Endothelial cell of umbilical vein (primary cell): ENCODE results near the gene ATG7. TPM values are rescaled to one million over a fixed set of nuclear protein-coding genes. Genes with fewer than 3 reads are reported as not detected.

Experiments
- BruUV-seq: library from RNA; stranded (reverse); fragments of 400-500 nt; replicated peaks from 2 replicates; lab custom pipeline; 2021; lab: Mats Ljungman, UMichigan
- CTCF ChIA-PET: fragments of 300-600, 350-600 bp; sonication (Branson Sonifier 250); formaldehyde crosslinking; loops from one replicate; lab custom pipeline; 2021; ENCODE audit warnings: antibody characterized with exemption, inconsistent platforms; lab: Charles Lee
- POLR2A ChIA-PET: fragments of 300-600, 350-600 bp; sonication (Branson Sonifier 250); formaldehyde crosslinking; loops from one replicate; lab custom pipeline; 2021; ENCODE audit warnings: antibody characterized with exemption, inconsistent platforms; lab: Charles Lee
- DNase-seq: peaks from one replicate; pipeline ENCODE4 v3.0.0-alpha.2; 2011; ENCODE audit warnings: low read depth, low spot score
- FAIRE-seq: peaks from 2 replicates; lab custom pipeline; 2011; peaks lifted over from hg19 to GRCh38; lab: Jason Lieb, UNC
- H2AFZ ChIP-seq: 2 replicates; pipeline ENCODE4 v1.6.0; 2012; ENCODE audit warnings: low read depth, low read length, control low read depth, inconsistent platforms
- H3K27ac ChIP-seq: 2 replicates; pipeline ENCODE4 v1.5.1; 2011; ENCODE audit warnings: low read depth, mild to moderate bottlenecking, control low read depth, low read length, moderate library complexity; ENCODE audit not compliant: insufficient read depth
- H3K27me3 ChIP-seq, 2 experiments: 2 replicates each; pipeline versions ENCODE4 v1.6.0 to v1.6.1; 2011; ENCODE audit warnings: low read length in 2 of 2, mixed read lengths in 1 of 2; ENCODE audit not compliant: control insufficient read depth in 2 of 2, insufficient read depth in 2 of 2
- H3K36me3 ChIP-seq, 2 experiments: 2 replicates in 1 of 2; 3 replicates in 1 of 2; pipeline ENCODE4 v1.5.1; 2011; ENCODE audit warnings: low read length in 2 of 2, mild to moderate bottlenecking in 1 of 2, moderate library complexity in 1 of 2; ENCODE audit not compliant: control insufficient read depth in 2 of 2, insufficient read depth in 2 of 2; ENCODE audit errors: extremely low read depth in 1 of 2
- H3K4me1 ChIP-seq: 3 replicates; pipeline ENCODE4 v1.5.1; 2011; ENCODE audit warnings: mild to moderate bottlenecking, low read length; ENCODE audit not compliant: control insufficient read depth, insufficient read depth; ENCODE audit errors: extremely low read depth
- H3K4me2 ChIP-seq: 2 replicates; pipeline ENCODE4 v1.6.1; 2011; ENCODE audit warnings: low read length, control low read depth, mixed read lengths; ENCODE audit not compliant: insufficient read depth
- H3K4me3 ChIP-seq, 3 experiments: fragments of 200-600 bp in 1 of 3; sonication (generic), shearing (Covaris generic) in 1 of 3; replicated peaks in 1 of 3; 2 replicates each; pipeline ENCODE4 v1.5.1; 2011 to 2016; ENCODE audit warnings: control low read depth in 3 of 3, low read length in 3 of 3, mild to moderate bottlenecking in 2 of 3, inconsistent platforms in 1 of 3, low read depth in 1 of 3, moderate library complexity in 1 of 3; ENCODE audit not compliant: insufficient read depth in 1 of 3
- H3K79me2 ChIP-seq: 2 replicates; pipeline ENCODE4 v1.6.0; 2012; ENCODE audit warnings: low read length, inconsistent platforms; ENCODE audit not compliant: control insufficient read depth, insufficient read depth
- H3K9ac ChIP-seq: replicated peaks from 2 replicates; pipeline ENCODE3; 2011; ENCODE audit warnings: low read length, control low read depth; ENCODE audit not compliant: insufficient read depth; ENCODE audit errors: extremely low read depth
- H3K9me1 ChIP-seq: replicated peaks from 3 replicates; pipeline ENCODE4 v1.6.0; 2011; ENCODE audit warnings: mild to moderate bottlenecking, low read length; ENCODE audit not compliant: control insufficient read depth, insufficient read depth; ENCODE audit errors: extremely low read depth
- H3K9me3 ChIP-seq: replicated peaks from 2 replicates; pipeline ENCODE4 v1.5.1; 2012; ENCODE audit warnings: low read length, inconsistent platforms; ENCODE audit not compliant: control insufficient read depth, insufficient read depth
- H4K20me1 ChIP-seq: replicated peaks from 2 replicates; pipeline ENCODE3; 2011; ENCODE audit warnings: mild to moderate bottlenecking, low read length; ENCODE audit not compliant: control insufficient read depth, insufficient read depth; ENCODE audit errors: extremely low read depth
- CTCF ChIP-seq, 2 donors: IDR thresholded peaks; 1 replicate in 1 of 2; 2 replicates in 1 of 2; pipeline ENCODE4 v1.5.1; 2011; ENCODE audit warnings: low read length in 2 of 2, mild to moderate bottlenecking in 2 of 2, moderate library complexity in 2 of 2, control low read depth in 1 of 2, inconsistent platforms in 1 of 2, low read depth in 1 of 2; ENCODE audit not compliant: insufficient read depth in 1 of 2; ENCODE audit errors: extremely low read depth in 1 of 2
- EZH2 ChIP-seq: IDR thresholded peaks from 2 replicates; pipeline ENCODE4 v1.6.1; 2012; ENCODE audit warnings: borderline replicate concordance, low read depth, mild to moderate bottlenecking, moderate library complexity, low read length, inconsistent platforms; ENCODE audit not compliant: severe bottlenecking
- FOS ChIP-seq: IDR thresholded peaks from 2 replicates; pipeline ENCODE4 v1.6.1; 2011; ENCODE audit warnings: mild to moderate bottlenecking, low read length, moderate library complexity, borderline replicate concordance; ENCODE audit not compliant: insufficient read depth
- GATA2 ChIP-seq: IDR thresholded peaks from 2 replicates; pipeline ENCODE4 v1.7.0; 2011; ENCODE audit warnings: low read depth, mild to moderate bottlenecking, moderate library complexity, mixed read lengths, low read length; ENCODE audit not compliant: insufficient read length, insufficient read depth
- JUN ChIP-seq: IDR thresholded peaks from 2 replicates; pipeline ENCODE4 v1.6.1; 2011; ENCODE audit warnings: borderline replicate concordance, low read depth; ENCODE audit not compliant: insufficient read length, insufficient read depth
- MAX ChIP-seq: IDR thresholded peaks from 2 replicates; pipeline ENCODE4 v1.6.1; 2011; ENCODE audit not compliant: insufficient read depth, insufficient read length
- MYC ChIP-seq: IDR thresholded peaks from one replicate; pipeline ENCODE4 v1.6.1; 2011; ENCODE audit warnings: mild to moderate bottlenecking, low read depth, low read length
- POLR2A ChIP-seq: IDR thresholded peaks from 2 replicates; pipeline ENCODE4 v1.6.1; 2012; ENCODE audit warnings: low read depth, mild to moderate bottlenecking, control low read depth, low read length
- POLR2AphosphoS5 ChIP-seq: IDR thresholded peaks from 2 replicates; pipeline ENCODE4 v1.6.1; 2012; ENCODE audit warnings: low read depth, mild to moderate bottlenecking, control low read depth, low read length, moderate library complexity; ENCODE audit not compliant: insufficient read depth
- dilution Hi-C: fragments of 300-500 bp; cut with MboI; formaldehyde crosslinking; loops from one replicate; pipeline ENCODE4 v1.15.0; 2019; ENCODE audit warnings: low sequenced_read_pairs; ENCODE audit not compliant: extremely low pct_ligation_motif_present
- intact Hi-C: fragments of 100-400 bp; cut with micrococcal nuclease; formaldehyde crosslinking; loops from one replicate; pipeline ENCODE4 v1.10.0; 2022
- polyA plus RNA-seq, 4 experiments: library from polyadenylated mRNA; depleted of rRNA in 3 of 4; stranded (reverse) in 3 of 4; unstranded in 1 of 4; fragments of >200 nt; gene quantifications; 2 replicates each; pipeline versions ENCODE4 v1.2.1 to v1.2.3, GENCODE V29; 2011 to 2012; ENCODE audit warnings: missing spikeins in 1 of 4
- total RNA-seq: library from RNA; stranded (reverse); gene quantifications from 2 replicates; pipeline ENCODE4 v1.2.3, GENCODE V29; 2021

The ATG7 gene
- total and polyA plus RNA-seq, 2 donors (not counting 3 experiments of a cell fraction or from before 2014, with no cell fraction given), result 30.8 to 48.3 TPM

- Histone ChIP-seq H3K9ac (no peak overlapping the region), H3K9me3 (no peaks in the 10 kb centered on the region), H3K4me1 (no peaks in the 10 kb centered on the region), H2AFZ (no peak overlapping the region), H3K4me3 (no peak overlapping the region), H3K4me2 (no peak overlapping the region), H3K36me3 (peaks cover 0 to 3% of the 10 kb centered on the region in 2 experiments), H3K9me1 (no peaks in the 10 kb centered on the region), H4K20me1 (no peaks in the 10 kb centered on the region), H3K27ac (no peak overlapping the region), H3K27me3 (no peaks in the 10 kb centered on the region), H3K79me2 (no peaks in the 10 kb centered on the region)
- ChIA-PET POLR2A (no interaction called here), CTCF (interaction anchor here (1.3 to 1.4 kb wide), 2 partner anchors 9 to 25 kb away, joined by 3 read pairs; no protein-coding TSS in a partner anchor)
- BruUV-seq, result no TSS peak
- TF ChIP-seq MAX (no peak), POLR2AphosphoS5 (no peak), JUN (no peak), CTCF (IDR thresholded peaks at IDR 0.05; ENCODE audit: extremely low read depth in 1 of 2, insufficient read depth in 1 of 2, low read depth in 1 of 2, low read length in 2 of 2) (no peak), MYC (no peak), FOS (no peak), EZH2 (no peak), GATA2 (no peak), POLR2A (no peak)
- FAIRE-seq (peak; percentile 28), DNase-seq (no peak)
- intact Hi-C loops (no loop called here), dilution Hi-C loops (no loop called here)
Measured at GRCh38 chr3:11463591-11463990, 191.4 kb downstream of the ATG7 start.
